DOHH2 (cell line): ENCODE results near the gene SKAP2.
A peak's percentile ranks its signal among the peaks of the same experiment; 100 is the strongest.

ENCODE experiments used
- H3F3A ChIP-seq: fragments of 200-600 bp; sonication (generic), shearing (Covaris generic); 2 replicates; pipeline ENCODE4 v1.6.0; 2016; ENCODE audit warnings: antibody characterized with exemption, mild to moderate bottlenecking; ENCODE audit not compliant: control insufficient read depth, insufficient read depth
- H3K27ac ChIP-seq: fragments of 200-600 bp; sonication (generic); 2 replicates; pipeline ENCODE4 v1.5.1; 2014; ENCODE audit warnings: low read depth, mild to moderate bottlenecking, low read length, moderate library complexity
- H3K27me3 ChIP-seq: fragments of 200-600 bp; sonication (generic); 2 replicates; pipeline ENCODE4 v1.6.1; 2014; ENCODE audit warnings: mild to moderate bottlenecking, low read length, mixed read lengths; ENCODE audit not compliant: control insufficient read depth
- H3K36me3 ChIP-seq: fragments of 200-600 bp; sonication (generic); 2 replicates; pipeline ENCODE4 v1.6.1; 2014; ENCODE audit warnings: mild to moderate bottlenecking, low read length, moderate library complexity, mixed read lengths; ENCODE audit not compliant: control insufficient read depth
- H3K4me1 ChIP-seq: fragments of 200-600 bp; sonication (generic); 2 replicates; pipeline ENCODE4 v1.6.1; 2014; ENCODE audit warnings: mild to moderate bottlenecking, low read length, mixed read lengths; ENCODE audit not compliant: control insufficient read depth
- H3K4me2 ChIP-seq: fragments of 200-600 bp; sonication (generic); 2 replicates; pipeline ENCODE4 v1.6.0; 2014; ENCODE audit warnings: mild to moderate bottlenecking, low read length, moderate library complexity
- H3K4me3 ChIP-seq: fragments of 200-600 bp; sonication (generic); 2 replicates; pipeline ENCODE4 v1.5.1; 2014; ENCODE audit warnings: mild to moderate bottlenecking, low read length, mixed read lengths
- H3K79me2 ChIP-seq: fragments of 200-600 bp; sonication (generic); 2 replicates; pipeline ENCODE4 v1.6.1; 2014; ENCODE audit warnings: mild to moderate bottlenecking, low read length, mixed read lengths; ENCODE audit not compliant: control insufficient read depth
- H3K9me2 ChIP-seq: fragments of 200-600 bp; sonication (generic); replicated peaks from 2 replicates; pipeline ENCODE4 v1.6.1; 2014; ENCODE audit warnings: mild to moderate bottlenecking, low read length, mixed read lengths; ENCODE audit not compliant: control insufficient read depth
- H3K9me3 ChIP-seq: fragments of 200-600 bp; sonication (generic); 2 replicates; pipeline ENCODE4 v1.6.1; 2014; ENCODE audit warnings: antibody characterized with exemption, low read length, mixed read lengths; ENCODE audit not compliant: control insufficient read depth, insufficient read depth
- H4K20me1 ChIP-seq: fragments of 200-600 bp; sonication (generic); 2 replicates; pipeline ENCODE4 v1.6.0; 2014; ENCODE audit warnings: low read depth, mild to moderate bottlenecking, antibody characterized with exemption, low read length, moderate library complexity; ENCODE audit not compliant: control insufficient read depth, insufficient read depth
- EZH2phosphoT487 ChIP-seq: fragments of 200-600 bp; sonication (generic); IDR thresholded peaks from 2 replicates; pipeline ENCODE4 v1.6.1; 2017; ENCODE audit warnings: borderline replicate concordance, mild to moderate bottlenecking, antibody characterized with exemption, low read length, moderate library complexity, mixed read lengths
- TF ChIP-seq, protein P1 (sequence below): fragments of 200-600 bp; sonication (generic); IDR thresholded peaks from one replicate; pipeline ENCODE4 v1.5.1; 2014; ENCODE audit warnings: antibody characterized with exemption, mild to moderate bottlenecking, low read depth, low read length; ENCODE audit not compliant: poor library complexity, severe bottlenecking

Gene SKAP2

DNA sequence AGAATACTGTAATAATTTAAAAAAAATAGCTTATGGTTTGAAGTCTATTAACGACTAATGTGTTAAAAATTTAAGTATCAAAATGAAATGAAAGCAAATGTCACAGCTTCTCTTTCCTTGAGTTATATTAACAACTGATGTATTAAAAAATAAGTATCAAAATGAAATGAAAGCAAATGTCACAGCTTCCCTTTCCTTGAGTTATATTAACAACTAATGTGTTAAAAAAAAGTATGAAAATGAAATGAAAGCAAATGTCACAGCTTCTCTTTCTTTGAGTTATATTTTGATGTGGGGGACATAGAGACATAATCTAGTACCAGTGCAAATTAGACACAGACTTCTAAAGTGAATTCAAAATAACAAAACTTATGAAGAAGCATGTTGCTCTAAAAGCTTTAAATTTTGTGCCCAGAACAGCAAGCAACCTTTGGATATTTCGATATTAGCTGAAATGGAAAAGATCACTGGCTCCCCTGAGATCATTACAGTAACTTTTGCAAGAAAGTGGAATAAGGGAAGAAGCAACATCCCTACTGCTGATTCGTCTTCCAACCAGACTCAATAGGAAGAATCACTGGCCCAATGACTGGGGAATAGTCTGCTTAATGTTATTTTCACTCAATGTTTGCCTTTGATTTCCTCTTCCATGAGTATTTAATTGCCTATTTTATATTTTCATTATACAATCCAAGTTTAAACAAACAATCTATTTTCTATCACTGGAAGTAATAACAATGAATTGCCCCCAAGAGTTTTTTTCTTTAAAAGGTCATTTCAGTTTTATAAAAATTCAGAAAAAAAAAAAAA is 8.0 kb downstream of the SKAP2 start:
- Histone ChIP-seq H3K36me3 (peaks cover 12% of the 10 kb centered on the region), H3K4me3 (peak overlapping the region; percentile 37), H3K27ac (no peak overlapping the region), H3K79me2 (peaks cover 49% of the 10 kb centered on the region), H3K9me2 (no peaks in the 10 kb centered on the region), H3K4me2 (peak overlapping the region; percentile 60), H3F3A (0 out of 2 replicates have a peak, but pooled peaks cover 4% of the 10 kb centered on the region), H3K4me1 (peaks cover 48% of the 10 kb centered on the region), H3K9me3 (no peaks in the 10 kb centered on the region), H4K20me1 (no peaks in the 10 kb centered on the region), H3K27me3 (no peaks in the 10 kb centered on the region)
- TF ChIP-seq, protein P1, sequence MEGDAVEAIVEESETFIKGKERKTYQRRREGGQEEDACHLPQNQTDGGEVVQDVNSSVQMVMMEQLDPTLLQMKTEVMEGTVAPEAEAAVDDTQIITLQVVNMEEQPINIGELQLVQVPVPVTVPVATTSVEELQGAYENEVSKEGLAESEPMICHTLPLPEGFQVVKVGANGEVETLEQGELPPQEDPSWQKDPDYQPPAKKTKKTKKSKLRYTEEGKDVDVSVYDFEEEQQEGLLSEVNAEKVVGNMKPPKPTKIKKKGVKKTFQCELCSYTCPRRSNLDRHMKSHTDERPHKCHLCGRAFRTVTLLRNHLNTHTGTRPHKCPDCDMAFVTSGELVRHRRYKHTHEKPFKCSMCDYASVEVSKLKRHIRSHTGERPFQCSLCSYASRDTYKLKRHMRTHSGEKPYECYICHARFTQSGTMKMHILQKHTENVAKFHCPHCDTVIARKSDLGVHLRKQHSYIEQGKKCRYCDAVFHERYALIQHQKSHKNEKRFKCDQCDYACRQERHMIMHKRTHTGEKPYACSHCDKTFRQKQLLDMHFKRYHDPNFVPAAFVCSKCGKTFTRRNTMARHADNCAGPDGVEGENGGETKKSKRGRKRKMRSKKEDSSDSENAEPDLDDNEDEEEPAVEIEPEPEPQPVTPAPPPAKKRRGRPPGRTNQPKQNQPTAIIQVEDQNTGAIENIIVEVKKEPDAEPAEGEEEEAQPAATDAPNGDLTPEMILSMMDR: no peak
- no peak for TF ChIP-seq EZH2phosphoT487

DNA sequence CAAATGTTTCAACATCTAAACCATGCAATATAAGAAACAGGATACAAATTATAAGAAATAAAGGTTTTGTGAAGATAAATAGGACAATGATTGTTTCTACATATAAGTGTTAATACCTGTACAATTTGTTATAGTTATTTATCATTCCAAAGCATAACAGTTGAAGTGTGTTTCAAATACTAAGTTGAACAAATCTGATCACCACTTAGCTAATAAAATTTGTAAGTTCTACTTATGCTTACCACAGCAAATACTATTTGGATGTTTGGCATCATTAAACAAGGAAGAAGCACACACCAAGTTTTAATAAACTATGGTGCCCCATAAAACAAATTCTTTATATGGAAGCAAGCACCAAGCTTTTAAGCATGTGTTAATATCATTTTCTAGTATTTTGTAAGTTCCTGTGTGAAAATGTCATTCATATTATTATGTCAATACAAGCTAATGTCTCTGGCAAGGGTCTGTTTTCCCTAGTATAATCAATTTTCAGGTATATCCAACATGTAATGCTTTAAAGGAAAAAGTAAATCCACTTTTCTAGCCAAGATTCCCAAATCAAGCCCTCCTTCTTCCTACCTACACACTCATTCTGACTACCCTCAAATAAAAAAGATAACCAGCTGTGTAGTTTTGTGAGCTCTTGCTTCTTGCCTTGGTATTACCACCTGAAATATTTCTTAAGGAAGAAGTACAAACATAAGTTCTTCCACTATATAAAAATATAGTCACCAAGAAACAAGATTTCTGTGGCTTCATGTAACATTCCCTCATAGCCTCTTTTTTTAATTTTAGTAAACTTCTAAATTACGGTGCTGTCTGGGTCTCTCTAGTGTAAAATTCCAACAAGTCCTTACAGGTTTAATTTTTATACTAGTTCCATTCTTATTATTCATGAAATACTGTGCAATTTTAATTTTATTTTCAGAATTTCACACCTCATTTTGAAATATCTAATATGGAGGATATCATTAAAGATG is 9.2 kb downstream of the SKAP2 start:
- no peak overlapping the region for H3K4me3 ChIP-seq
- 0 out of 2 replicates have a peak, but pooled peaks cover 4% of the 10 kb centered on the region for H3F3A ChIP-seq
- H3K27me3 ChIP-seq: no peaks in the 10 kb centered on the region
- no peak for TF ChIP-seq EZH2phosphoT487
- TF ChIP-seq, protein P1: no peak
- H3K4me1 ChIP-seq: peaks cover 36% of the 10 kb centered on the region
- no peak overlapping the region for H3K4me2 ChIP-seq
- H3K9me3 ChIP-seq: no peaks in the 10 kb centered on the region
- H3K36me3 ChIP-seq: peaks cover 12% of the 10 kb centered on the region
- no peak overlapping the region for H3K27ac ChIP-seq
- H3K79me2 ChIP-seq: peaks cover 37% of the 10 kb centered on the region
- no peaks in the 10 kb centered on the region for H3K9me2 ChIP-seq
- H4K20me1 ChIP-seq: no peaks in the 10 kb centered on the region

DNA sequence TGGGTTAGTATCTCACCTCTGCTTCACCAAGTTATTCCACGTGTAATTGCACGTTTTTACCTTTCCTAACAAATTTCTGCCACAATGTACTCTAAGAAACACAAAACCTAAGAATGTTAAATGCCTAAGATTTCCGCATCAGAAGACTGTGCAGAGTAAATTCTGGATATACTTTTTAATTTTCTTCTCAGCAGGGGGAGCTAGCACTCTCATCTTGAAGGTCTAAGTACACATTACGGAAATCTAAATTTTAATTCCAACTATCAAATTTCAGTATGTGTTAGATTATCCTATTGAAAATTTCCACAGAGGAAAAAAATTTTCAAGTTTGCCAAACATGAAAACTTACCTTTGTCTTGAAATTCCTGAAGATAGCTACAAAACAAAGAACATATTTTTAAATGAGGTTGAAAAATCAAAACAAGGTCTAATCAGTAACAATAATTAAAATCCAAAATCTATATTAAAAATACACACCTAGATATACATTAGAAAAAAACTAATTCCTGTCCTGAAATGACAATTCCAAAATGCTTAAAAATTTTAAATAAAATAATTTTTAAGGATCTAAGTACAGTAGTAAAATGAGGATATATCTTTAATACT is 10.5 kb downstream of the SKAP2 start:
- Histone ChIP-seq H3K9me2 (no peaks in the 10 kb centered on the region), H3K4me2 (no peak overlapping the region), H3F3A (no peaks in the 10 kb centered on the region), H3K79me2 (peaks cover 25% of the 10 kb centered on the region), H3K9me3 (no peaks in the 10 kb centered on the region), H3K27ac (no peak overlapping the region), H3K4me1 (peaks cover 28% of the 10 kb centered on the region), H3K36me3 (peaks cover 12% of the 10 kb centered on the region), H3K27me3 (no peaks in the 10 kb centered on the region), H3K4me3 (no peak overlapping the region), H4K20me1 (no peaks in the 10 kb centered on the region)
- TF ChIP-seq EZH2phosphoT487: no peak
- TF ChIP-seq, protein P1: peak; percentile 81
